ENCODE measurements around the gene PEX5L. TPM values are rescaled to one million over a fixed set of nuclear protein-coding genes. Genes with fewer than 3 reads are reported as not detected.

Gene PEX5L
- polyA plus RNA-seq, 1 experiment = not detected

GRCh38 chr3:179969525-179969924 lies 67.2 kb downstream of the PEX5L start:
- no peak for TF ChIP-seq CTCF (IDR thresholded peaks at IDR 0.05; ENCODE audit: insufficient read depth, low read depth, low read length)
- no peak for DNase-seq (ENCODE audit: low read depth)
- Histone ChIP-seq H3K27me3 (ENCODE audit: control insufficient read depth, insufficient read depth, low read length) (no peaks in the 10 kb centered on the region), H3K4me3 (ENCODE audit: low read depth, low read length) (no peak overlapping the region), H3K36me3 (ENCODE audit: control insufficient read depth, insufficient read depth, low read length) (no peaks in the 10 kb centered on the region)
- ChIA-PET POLR2A (no interaction called here), CTCF (no interaction called here)

- no peak for TF ChIP-seq CTCF (IDR thresholded peaks at IDR 0.05; ENCODE audit: insufficient read depth, low read depth, low read length)
- ChIA-PET CTCF (no interaction called here), POLR2A (no interaction called here)
- H3K4me3 ChIP-seq (ENCODE audit: low read depth, low read length) = no peak overlapping the region
- no peaks in the 10 kb centered on the region for H3K27me3 ChIP-seq (ENCODE audit: control insufficient read depth, insufficient read depth, low read length)
- no peaks in the 10 kb centered on the region for H3K36me3 ChIP-seq (ENCODE audit: control insufficient read depth, insufficient read depth, low read length)
- DNase-seq (ENCODE audit: low read depth) = no peak
These were observed 69.1 kb downstream of the PEX5L start for GRCh38 chr3:179967622-179968021.

- Histone ChIP-seq H3K27me3 (ENCODE audit: control insufficient read depth, insufficient read depth, low read length) (no peaks in the 10 kb centered on the region), H3K36me3 (ENCODE audit: control insufficient read depth, insufficient read depth, low read length) (no peaks in the 10 kb centered on the region), H3K4me3 (ENCODE audit: low read depth, low read length) (no peak overlapping the region)
- TF ChIP-seq CTCF (IDR thresholded peaks at IDR 0.05; ENCODE audit: insufficient read depth, low read depth, low read length) = no peak
- ChIA-PET POLR2A (no interaction called here), CTCF (no interaction called here)
- DNase-seq (ENCODE audit: low read depth) = no peak
These were observed 71.8 kb downstream of the PEX5L start for GRCh38 chr3:179964890-179965289.

GRCh38 chr3:179962629-179963387 lies 73.9 kb downstream of the PEX5L start:
- Histone ChIP-seq H3K4me3 (ENCODE audit: low read depth, low read length) (no peak overlapping the region), H3K27me3 (ENCODE audit: control insufficient read depth, insufficient read depth, low read length) (no peaks in the 10 kb centered on the region), H3K36me3 (ENCODE audit: control insufficient read depth, insufficient read depth, low read length) (no peaks in the 10 kb centered on the region)
- DNase-seq (ENCODE audit: low read depth) = no peak
- TF ChIP-seq CTCF (IDR thresholded peaks at IDR 0.05; ENCODE audit: insufficient read depth, low read depth, low read length) = no peak
- ChIA-PET CTCF (no interaction called here), POLR2A (no interaction called here)

- CTCF ChIA-PET = no interaction called here
- TF ChIP-seq CTCF (IDR thresholded peaks at IDR 0.05; ENCODE audit: insufficient read depth, low read depth, low read length) = no peak
- POLR2A ChIA-PET = no interaction called here
These were observed 75.0 kb downstream of the PEX5L start for GRCh38 chr3:179961703-179962078.

More at GRCh38 chr3:179961703-179962078, 75.0 kb downstream of the PEX5L start:
- Histone ChIP-seq H3K36me3 (ENCODE audit: control insufficient read depth, insufficient read depth, low read length) (no peaks in the 10 kb centered on the region), H3K27me3 (ENCODE audit: control insufficient read depth, insufficient read depth, low read length) (no peaks in the 10 kb centered on the region), H3K4me3 (ENCODE audit: low read depth, low read length) (no peak overlapping the region)
- DNase-seq (ENCODE audit: low read depth) = no peak

Data from BJ (cell line).